Left forelimb (tissue), 1 donor: ENCODE measurements around the gene PI4KB.
"Not testable (repeated sequence)": the region's sequence is repeated elsewhere in the genome, so short reads cannot be mapped to it uniquely, and the experiment has no call there.

Experiments
- DNase-seq: peaks from one replicate; pipeline ENCODE4 v3.0.0-alpha.2; 2018; ENCODE audit warnings: low spot score

Gene PI4KB

DNA sequence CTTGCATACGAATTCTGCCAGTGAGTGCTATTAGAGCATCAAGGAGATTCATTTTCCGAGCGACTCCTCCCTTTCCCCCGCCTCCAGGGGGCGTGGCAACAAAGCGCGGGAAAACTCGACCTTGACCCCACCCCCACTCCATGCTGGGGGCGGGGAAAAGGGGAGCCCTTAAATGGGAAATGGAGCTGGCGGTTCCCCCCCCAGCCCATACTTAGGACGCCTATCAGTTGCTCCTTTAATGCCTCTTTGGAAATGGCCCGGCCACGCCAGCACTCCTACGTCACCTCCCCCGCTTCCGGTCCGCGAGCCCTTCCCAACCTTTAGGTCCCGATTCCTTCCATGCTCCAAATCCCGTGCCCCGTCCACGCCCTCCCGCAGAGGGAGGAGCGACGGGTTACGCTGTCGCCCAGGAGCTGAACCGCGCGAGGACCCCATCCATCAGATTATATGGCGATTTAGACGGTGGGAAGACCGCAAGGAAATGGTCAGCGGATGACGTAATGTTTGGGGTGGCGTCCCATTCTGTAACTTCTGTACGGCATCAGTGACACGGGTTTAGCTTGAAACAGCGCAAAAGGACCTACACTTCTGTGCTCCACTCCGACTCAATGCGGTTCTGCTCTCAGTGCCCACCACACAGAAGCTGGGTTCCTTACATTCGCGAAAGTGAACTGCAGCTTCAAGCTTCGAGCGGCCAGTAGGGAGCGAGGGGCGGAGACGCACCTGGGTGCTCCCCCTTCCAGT lies 45.8 kb downstream of the PI4KB start:
- peak; percentile 97 for DNase-seq

DNA sequence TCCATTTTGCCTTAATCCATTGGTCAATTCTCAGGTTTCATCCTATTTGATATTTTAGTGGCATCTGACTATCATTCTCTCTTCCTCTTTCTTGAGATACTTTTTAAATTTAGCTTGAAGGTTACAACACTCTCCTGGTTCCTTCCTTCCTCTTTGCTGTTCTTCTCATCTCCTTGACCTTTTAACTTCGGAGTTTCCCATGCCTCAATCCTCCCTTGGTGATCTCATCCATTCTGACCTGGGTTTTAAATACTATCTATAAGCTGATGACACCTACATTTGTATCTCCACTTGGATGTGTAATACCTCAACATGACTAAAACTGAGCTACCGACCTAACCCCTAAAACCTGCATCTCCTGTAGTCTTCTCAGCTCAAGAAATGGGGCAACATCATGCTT lies 50.0 kb downstream of the PI4KB start:
- no peak for DNase-seq

DNA sequence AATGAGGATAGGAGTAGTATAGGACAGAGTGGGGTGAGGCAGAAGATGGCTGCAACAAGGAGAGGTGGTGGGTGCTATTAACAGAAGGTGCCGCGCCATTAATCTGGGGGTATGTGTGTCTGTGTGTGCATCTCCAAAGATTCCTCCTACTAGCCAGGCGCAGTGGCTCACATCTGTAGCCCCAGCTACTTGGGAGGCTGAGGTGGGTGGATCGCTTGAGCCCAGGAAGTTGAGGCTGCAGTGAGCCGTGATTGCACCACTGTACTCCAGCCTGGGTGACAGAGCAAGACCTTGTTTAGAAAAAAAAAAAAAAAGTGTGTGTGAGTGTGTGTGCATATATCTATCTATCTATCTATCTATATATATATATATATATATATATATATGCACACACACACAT lies 51.9 kb downstream of the PI4KB start:
- not testable (repeated sequence) for DNase-seq

DNA sequence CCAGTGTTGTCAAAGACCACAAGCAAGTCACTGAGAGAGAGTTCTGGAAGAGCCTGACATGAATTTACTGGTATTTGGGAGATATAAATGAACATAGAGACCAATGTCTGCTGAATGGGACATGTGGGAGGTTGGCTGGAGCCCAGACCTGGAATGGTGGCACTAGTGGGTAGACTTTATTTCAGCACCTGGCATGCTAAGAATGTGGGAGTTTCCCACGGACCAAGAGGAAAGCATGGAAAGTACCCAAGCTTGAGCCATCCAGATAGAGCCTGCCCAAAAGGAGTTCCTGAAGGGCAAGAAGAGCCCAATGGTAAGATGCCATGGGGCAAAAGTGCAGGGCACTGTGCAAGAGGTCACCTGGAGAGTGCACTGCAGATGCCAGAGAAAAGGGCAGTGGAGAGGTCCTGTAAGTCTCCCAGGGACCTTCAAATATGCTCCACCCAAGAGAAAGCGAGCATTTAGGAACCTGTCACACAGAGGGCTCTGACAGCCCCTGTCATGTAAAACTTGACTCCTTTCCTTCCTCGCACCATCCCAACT lies 53.2 kb downstream of the PI4KB start:
- no peak for DNase-seq

DNA sequence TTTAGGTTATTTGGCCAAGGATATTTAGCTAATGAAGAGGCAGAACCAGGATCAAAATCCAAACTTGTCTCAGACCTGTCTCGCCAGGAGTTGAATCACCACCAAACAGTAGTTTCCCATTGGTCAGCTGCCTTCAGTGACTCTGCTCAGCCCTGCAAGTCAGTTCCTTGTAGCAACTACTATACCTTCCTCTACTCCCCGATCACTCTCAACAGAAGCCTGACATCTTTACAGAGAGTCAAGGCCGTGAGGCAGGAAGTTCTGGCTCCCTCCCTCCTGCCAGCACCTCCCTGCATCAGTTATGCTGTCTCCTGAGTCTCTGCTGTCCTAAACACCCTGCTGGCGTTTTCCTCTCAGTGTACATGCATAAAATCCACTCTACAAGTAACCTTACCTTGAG lies 59.5 kb downstream of the PI4KB start:
- DNase-seq = no peak

DNA sequence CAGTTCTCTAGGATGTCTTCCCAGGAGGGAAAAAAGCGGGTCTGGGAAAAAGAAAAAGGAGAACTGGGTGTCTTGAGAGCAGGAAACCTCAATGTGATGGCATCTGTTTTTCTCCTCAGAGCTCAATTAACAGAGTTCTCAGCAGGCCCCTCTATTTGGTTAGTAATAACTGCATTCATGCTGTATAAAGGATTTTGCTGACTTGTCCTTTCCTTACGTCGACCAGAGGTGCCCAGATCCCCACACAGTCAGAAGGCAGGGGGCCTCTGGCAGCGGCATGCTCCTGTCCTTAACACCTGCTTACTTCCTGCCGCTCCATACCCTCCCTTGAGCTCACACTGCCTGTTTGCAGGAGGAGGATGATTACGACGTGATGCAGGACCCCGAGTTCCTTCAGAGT lies 60.4 kb downstream of the PI4KB start:
- DNase-seq = no peak

DNA sequence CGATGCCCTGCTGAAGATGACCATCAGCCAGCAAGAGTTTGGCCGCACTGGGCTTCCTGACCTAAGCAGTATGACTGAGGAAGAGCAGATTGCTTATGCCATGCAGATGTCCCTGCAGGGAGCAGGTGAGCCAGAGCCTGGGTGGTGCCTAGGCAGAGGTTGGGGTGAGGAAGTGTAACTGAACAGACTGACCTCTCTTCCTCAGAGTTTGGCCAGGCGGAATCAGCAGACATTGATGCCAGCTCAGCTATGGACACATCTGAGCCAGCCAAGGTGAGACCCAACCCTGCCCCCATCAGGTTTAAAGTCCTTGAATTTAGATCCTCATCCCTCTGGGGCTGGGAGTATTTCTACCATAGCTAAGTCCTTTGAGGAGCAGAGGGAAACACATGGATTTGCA lies 60.9 kb downstream of the PI4KB start:
- no peak for DNase-seq

DNA sequence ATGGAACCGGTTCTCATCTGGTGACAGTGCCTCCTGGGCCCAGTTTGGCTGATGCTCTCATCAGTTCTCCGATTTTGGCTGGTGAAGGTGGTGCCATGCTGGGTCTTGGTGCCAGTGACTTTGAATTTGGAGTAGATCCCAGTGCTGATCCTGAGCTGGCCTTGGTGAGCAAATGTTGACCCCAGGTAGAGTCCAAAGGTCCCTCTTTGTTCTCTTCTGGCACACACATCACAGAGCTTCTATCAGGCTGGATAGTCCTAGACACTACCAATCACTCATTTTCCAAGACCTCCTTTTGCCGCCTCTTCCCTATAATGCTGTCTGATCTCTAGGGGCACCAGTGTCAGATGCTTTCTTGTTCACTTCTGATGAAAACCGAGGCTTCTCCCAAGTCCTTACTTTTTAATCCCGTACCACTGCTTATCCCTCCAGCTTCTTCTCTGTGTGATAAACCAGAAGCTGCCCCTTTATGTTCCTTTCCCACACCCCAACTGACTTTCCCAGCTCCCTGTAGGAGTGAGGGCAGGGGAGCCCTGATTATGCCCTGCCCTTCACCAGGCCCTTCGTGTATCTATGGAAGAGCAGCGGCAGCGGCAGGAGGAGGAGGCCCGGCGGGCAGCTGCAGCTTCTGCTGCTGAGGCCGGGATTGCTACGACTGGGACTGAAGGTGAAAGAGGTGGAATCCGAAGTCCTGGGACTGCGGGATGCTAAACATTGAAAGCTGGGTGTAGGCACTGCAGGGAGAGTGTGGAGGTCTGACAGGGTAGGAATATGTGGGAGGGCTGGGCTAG lies 61.6 kb downstream of the PI4KB start:
- no peak for DNase-seq

DNA sequence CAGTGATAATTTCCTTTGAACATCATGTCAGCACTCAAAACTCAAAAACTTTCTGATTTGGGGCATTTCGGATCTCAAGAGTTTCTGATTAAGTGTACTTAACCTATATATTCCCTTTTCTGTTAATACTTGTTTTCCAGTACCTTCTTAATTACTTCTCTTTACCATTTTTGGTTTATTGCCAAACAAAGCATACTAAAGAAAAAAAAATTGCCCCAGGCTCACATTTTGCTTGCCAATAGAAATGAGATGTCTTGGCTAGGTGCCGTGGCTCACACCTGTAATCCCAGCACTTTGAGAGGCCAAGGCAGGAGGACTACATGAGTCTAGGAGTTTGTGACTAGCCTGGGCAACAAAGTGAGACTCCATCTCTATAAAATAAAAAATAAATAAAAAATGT lies 67.9 kb downstream of the PI4KB start:
- DNase-seq = no peak

DNA sequence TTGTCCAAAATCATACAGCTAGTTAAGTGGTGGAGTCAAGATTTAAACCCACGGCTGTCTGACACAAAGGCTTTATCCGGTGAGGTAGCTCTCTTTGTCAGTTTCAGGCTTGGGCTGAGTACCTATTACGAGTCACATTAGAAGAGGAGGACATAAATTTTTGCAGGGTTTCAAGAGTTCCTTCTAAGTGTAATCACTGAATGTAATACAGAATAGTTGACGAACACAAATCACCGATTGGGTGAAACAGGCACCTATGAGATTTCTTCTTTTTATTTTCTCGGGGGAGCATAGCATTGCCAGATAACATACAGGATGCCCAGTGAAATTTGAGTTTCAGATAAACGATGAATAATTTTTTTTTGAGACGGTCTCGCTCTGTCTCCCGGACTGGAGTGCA lies 71.8 kb downstream of the PI4KB start:
- no peak for DNase-seq

DNA sequence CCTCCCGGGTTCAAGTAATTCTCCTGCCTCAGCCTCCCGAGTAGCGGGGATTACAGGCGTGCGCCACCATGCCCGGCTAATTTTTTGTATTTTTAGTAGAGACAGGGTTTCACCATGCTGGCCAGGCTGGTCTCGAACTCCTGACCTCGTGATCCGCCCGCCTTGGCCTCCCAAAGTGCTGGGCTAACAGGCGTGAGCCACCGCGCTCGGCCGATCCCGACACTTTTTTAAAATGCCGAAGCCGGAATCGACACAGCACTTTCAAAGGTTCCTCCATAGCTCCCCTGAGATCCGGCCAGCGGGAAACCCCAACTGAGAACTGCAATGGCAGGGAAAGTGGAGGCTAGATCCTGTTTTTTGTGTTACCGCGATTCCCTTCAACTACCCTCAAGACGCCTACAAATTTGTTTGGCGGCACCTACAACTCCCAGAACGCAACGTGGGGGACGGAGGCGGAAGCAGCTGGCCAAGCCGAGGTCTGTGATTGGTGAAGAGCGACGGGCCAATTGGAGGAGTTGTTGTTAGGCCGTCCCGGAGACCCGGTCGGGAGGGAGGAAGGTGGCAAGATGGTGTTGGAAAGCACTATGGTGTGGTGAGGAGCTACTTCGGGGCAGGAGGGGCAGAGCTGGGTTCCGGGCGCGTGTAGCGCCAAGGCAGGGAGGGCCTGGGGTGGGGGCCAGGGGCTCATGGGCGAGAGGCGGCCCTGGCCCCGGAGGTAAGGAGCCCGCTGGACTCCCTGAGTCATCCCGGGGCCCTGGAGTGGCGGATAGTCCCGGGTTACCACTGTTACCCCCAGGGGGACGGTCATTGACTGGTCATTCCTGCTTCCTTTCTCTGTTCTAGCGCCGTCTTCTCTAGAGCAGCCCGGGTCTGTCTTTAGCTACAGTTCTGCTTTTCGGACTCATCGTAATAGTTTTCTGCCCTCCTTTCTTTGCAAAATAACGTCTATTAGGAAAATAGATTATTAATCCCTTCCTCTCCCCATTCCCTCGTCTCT lies 72.7 kb downstream of the PI4KB start, which contains the start of gene PSMD4:
Gene PSMD4, plus strand, starts transcription at position 518 of the 997 bp plus-strand sequence. Its CDS starts 49 bp downstream, at position 567.
- peak; percentile 96 for DNase-seq

DNA sequence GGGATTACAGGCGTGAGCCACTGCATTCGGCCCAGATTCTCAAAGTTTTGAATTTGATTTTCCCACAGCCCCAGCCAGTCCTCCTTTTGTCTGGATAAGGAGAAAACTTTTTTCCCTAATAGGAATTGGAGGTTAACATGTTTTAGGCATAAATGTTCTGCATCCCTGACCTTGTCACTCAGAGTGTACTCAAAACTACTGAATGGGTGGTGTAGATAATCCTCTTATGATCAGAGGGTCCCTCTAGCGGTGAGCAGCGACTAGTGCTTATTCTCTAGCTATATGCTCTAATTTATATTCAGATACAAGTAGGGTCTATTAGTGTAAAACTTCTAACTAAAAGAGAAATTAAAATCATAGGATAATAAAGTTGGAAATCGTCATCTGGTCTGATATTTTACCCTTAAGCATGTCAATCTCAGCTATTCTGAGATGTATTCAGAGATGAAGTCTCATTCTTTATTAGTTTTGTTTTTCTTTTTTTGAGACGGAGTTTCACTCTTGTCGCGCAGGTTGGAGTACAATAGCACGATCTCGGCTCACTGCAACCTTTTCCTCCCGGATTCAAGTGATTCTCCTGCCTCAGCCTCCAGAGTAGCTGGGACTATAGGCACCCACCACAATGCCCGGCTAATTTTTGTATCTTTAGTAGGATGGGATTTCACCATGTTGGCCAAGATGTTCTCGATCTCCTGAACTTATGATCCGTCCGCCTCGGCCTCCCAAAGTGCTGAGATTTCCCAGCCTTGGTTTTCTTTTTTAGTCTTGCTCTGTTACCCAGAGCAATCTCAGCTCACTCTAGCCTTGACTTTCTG lies 75.4 kb downstream of the PI4KB start:
- DNase-seq = no peak

DNA sequence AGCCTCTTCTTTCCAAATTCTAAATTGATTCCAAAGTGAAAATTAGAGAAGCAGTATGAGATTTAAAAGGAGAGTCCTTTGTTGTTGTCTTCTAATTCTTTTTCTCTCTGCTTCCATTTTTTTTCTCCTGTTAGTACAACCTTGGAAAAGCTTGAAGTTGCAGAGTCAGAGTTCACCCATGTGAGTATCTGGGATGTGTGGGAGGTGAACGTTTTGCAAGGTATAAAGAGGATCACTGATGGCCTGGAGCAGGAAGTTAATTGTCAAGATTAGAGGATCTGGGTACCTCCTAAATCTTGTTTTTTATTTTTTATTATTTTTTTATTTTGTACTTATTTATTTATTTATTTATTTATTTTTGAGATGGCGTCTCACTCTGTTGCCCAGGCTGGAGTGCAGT lies 80.4 kb downstream of the PI4KB start:
- no peak for DNase-seq

DNA sequence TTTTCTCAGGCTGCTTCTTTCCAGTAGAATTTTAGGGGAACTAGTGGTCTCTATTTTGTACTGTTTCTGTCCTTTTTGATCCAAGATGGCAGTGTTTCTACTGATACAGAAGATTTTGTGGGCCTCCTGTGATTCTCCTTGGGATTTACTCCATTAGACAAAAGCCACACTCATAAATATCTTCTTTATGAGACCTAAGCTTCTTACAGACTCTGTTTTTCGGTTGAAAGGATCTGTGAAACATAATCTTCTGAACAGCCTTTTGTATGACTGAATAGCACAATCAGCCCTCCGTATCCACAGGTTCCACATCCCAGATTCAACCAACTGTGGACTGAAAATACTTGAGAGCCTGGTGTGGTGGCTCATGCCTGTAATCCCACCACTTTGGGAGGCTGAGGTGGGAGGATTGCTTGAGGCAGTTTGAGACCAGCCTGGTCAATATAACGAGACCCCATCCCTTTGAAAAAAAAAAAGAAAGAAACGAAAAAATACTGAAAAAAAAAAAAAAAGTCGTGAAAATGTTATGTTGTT lies 83.5 kb downstream of the PI4KB start:
- DNase-seq = no peak

DNA sequence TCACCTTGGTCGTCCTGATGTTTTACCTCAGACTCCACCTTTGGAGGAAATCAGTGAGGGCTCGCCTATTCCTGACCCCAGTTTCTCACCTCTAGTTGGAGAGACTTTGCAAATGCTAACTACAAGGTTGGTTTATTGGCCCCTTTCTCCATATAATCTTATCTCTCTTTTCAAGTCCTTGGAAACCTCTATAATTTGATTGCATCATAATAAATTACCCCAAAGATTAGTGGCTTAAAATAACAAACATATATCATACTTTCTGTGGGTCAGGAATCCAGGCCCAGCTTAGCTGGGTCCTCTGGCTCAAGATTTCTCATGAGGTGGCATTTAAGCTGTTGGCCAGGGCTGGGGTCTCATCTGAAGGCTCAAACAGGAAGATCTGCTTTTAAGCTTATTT lies 84.8 kb downstream of the PI4KB start:
- DNase-seq = no peak
